HL-60 (cell line): ENCODE data around the gene POU5F1.

Experiments used
- DNase-seq, 2 experiments: peaks; one replicate each; pipeline ENCODE4 v3.0.0-alpha.2; 2010 to 2020; ENCODE audit warnings: low read depth in 1 of 2, low spot score in 1 of 2
- H3K27ac ChIP-seq: fragments of 250-450 bp; sonication (Bioruptor Pico); replicated peaks from 2 replicates; pipeline ENCODE4 v1.5.1; 2020; ENCODE audit warnings: mild to moderate bottlenecking, moderate library complexity
- H3K27me3 ChIP-seq: fragments of 250-450 bp; sonication (Bioruptor Pico); 2 replicates; pipeline ENCODE4 v1.5.1; 2021; ENCODE audit warnings: mild to moderate bottlenecking, moderate library complexity; ENCODE audit not compliant: insufficient read depth, poor library complexity, severe bottlenecking
- H3K4me3 ChIP-seq: replicated peaks from 2 replicates; pipeline ENCODE4 v1.5.1; 2011; ENCODE audit warnings: mild to moderate bottlenecking, control low read depth, low read length; ENCODE audit not compliant: insufficient read depth
- CTCF ChIP-seq: IDR thresholded peaks from one replicate; pipeline ENCODE4 v1.5.1; 2011; ENCODE audit warnings: low read length, control low read depth, inconsistent platforms; ENCODE audit not compliant: insufficient read depth
- GABPA ChIP-seq: IDR thresholded peaks from 2 replicates; pipeline ENCODE4 v1.6.1; 2012; ENCODE audit warnings: low read depth
- POLR2AphosphoS5 ChIP-seq: IDR thresholded peaks from 2 replicates; pipeline ENCODE4 v1.6.1; 2012; ENCODE audit warnings: low read depth
- REST ChIP-seq: IDR thresholded peaks from 2 replicates; pipeline ENCODE4 v1.6.1; 2012; ENCODE audit warnings: low read depth; ENCODE audit not compliant: insufficient replicate concordance
- SPI1 ChIP-seq: IDR thresholded peaks from 2 replicates; pipeline ENCODE4 v1.6.1; 2012; ENCODE audit warnings: low read depth, mild to moderate bottlenecking, borderline replicate concordance

POU5F1 gene

GRCh38 chr6:31205638-31206037 lies 35.2 kb upstream of the POU5F1 start:
- Histone ChIP-seq H3K4me3 (no peak overlapping the region), H3K27ac (no peak overlapping the region), H3K27me3 (no peaks in the 10 kb centered on the region)
- no peak for DNase-seq
- TF ChIP-seq CTCF: no peak
- TF ChIP-seq REST: no peak
- TF ChIP-seq GABPA: no peak
- TF ChIP-seq POLR2AphosphoS5: no peak
- no peak for TF ChIP-seq SPI1

GRCh38 chr6:31204751-31205145 lies 34.3 kb upstream of the POU5F1 start:
- no peak for DNase-seq
- Histone ChIP-seq H3K27ac (peak overlapping the region; percentile 76), H3K4me3 (no peak overlapping the region), H3K27me3 (no peaks in the 10 kb centered on the region)
- TF ChIP-seq REST: no peak
- TF ChIP-seq GABPA: no peak
- no peak for TF ChIP-seq SPI1
- TF ChIP-seq POLR2AphosphoS5: no peak
- no peak for TF ChIP-seq CTCF

GRCh38 chr6:31203345-31203979 lies 33.0 kb upstream of the POU5F1 start:
- DNase-seq: peak; percentile 74 to 79
- Histone ChIP-seq H3K4me3 (no peak overlapping the region), H3K27ac (peak overlapping the region; percentile 76), H3K27me3 (no peaks in the 10 kb centered on the region)
- peak; percentile 40 for TF ChIP-seq REST
- no peak for TF ChIP-seq CTCF
